Activated T-cell treated with anti-CD3 and anti-CD28 coated beads for 48 hours (primary cell): Measurements from ENCODE around the gene UNC13B.

Experiments used
- DNase-seq: peaks from one replicate; pipeline ENCODE4 v3.0.0-alpha.2; 2020; ENCODE audit warnings: low read depth

Gene UNC13B

GRCh38 chr9:35277628-35278359, 116.0 kb downstream of the UNC13B start:
- no peak for DNase-seq

- no peak for DNase-seq
Measured at GRCh38 chr9:35279946-35280345, 118.1 kb downstream of the UNC13B start.

- DNase-seq = no peak
Measured at GRCh38 chr9:35280399-35280798, 118.6 kb downstream of the UNC13B start.

- no peak for DNase-seq
Measured at GRCh38 chr9:35285731-35286130, 123.9 kb downstream of the UNC13B start.

GRCh38 chr9:35286381-35286780, 124.6 kb downstream of the UNC13B start:
- no peak for DNase-seq

- no peak for DNase-seq
Measured at GRCh38 chr9:35287987-35288632, 126.3 kb downstream of the UNC13B start.

- no peak for DNase-seq
Measured at GRCh38 chr9:35288778-35289177, 127.0 kb downstream of the UNC13B start.

GRCh38 chr9:35293376-35293964, 131.7 kb downstream of the UNC13B start:
- DNase-seq = no peak

- DNase-seq = no peak
Measured at GRCh38 chr9:35294066-35294465, 132.3 kb downstream of the UNC13B start.

- no peak for DNase-seq
Measured at GRCh38 chr9:35294556-35294955, 132.7 kb downstream of the UNC13B start.

- no peak for DNase-seq
Measured at GRCh38 chr9:35295369-35296036, 133.7 kb downstream of the UNC13B start.

GRCh38 chr9:35303567-35303966, 141.8 kb downstream of the UNC13B start:
- no peak for DNase-seq

- no peak for DNase-seq
Measured at GRCh38 chr9:35306283-35306682, 144.5 kb downstream of the UNC13B start.

GRCh38 chr9:35308316-35308715, 146.5 kb downstream of the UNC13B start:
- DNase-seq = no peak

GRCh38 chr9:35311891-35312639, 150.3 kb downstream of the UNC13B start:
- DNase-seq = no peak

GRCh38 chr9:35313460-35313859, 151.7 kb downstream of the UNC13B start:
- DNase-seq = no peak

GRCh38 chr9:35313916-35314315, 152.1 kb downstream of the UNC13B start:
- no peak for DNase-seq

- DNase-seq = no peak
Measured at GRCh38 chr9:35318741-35319140, 156.9 kb downstream of the UNC13B start.

GRCh38 chr9:35322075-35322885, 160.5 kb downstream of the UNC13B start:
- DNase-seq = no peak

- no peak for DNase-seq
Measured at GRCh38 chr9:35324966-35325365, 163.2 kb downstream of the UNC13B start.

GRCh38 chr9:35333551-35333950, 171.7 kb downstream of the UNC13B start:
- DNase-seq = no peak
